KOPT-K1 (cell line): ENCODE results near the gene CDS2.

Source experiments
- H3K27ac ChIP-seq: fragments of 200-600 bp; sonication (generic); 2 replicates; pipeline ENCODE4 v1.5.1; 2016; ENCODE audit warnings: antibody characterized with exemption, mild to moderate bottlenecking, low read depth, low read length; ENCODE audit not compliant: poor library complexity, severe bottlenecking
- H3K36me3 ChIP-seq: fragments of 200-600 bp; sonication (generic); 2 replicates; pipeline ENCODE4 v1.5.1; 2017; ENCODE audit warnings: antibody characterized with exemption, mild to moderate bottlenecking, low read length, moderate library complexity; ENCODE audit not compliant: insufficient read depth
- H3K9me3 ChIP-seq: fragments of 200-600 bp; sonication (generic); 2 replicates; pipeline ENCODE4 v1.5.1; 2017; ENCODE audit warnings: antibody characterized with exemption, low read length, mild to moderate bottlenecking; ENCODE audit not compliant: insufficient read depth, poor library complexity, severe bottlenecking

The CDS2 gene

GRCh38 chr20:5220321-5221060 is 93.7 kb downstream of the CDS2 start:
- H3K27ac ChIP-seq, result no peak overlapping the region
- no peaks in the 10 kb centered on the region for H3K36me3 ChIP-seq
- no peaks in the 10 kb centered on the region for H3K9me3 ChIP-seq

DNA sequence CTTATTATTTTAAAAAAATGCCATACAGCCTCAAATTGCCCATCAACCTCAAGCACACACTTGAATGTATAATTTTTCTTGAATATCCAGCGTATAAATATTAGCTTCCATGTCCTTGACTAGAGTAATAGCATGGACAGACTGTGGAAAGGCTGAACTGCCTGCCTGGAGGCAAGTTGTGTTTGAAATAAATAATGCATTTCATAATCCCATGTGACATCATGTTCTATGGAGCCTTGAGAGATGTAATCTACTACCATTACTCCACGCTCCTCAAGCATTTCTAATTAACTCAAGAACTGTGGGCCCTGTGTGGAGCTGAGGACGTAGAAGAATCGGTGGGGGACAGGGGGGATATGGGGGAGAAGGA is 94.2 kb downstream of the CDS2 start:
- no peak overlapping the region for H3K27ac ChIP-seq
- no peaks in the 10 kb centered on the region for H3K9me3 ChIP-seq
- H3K36me3 ChIP-seq, result no peaks in the 10 kb centered on the region

DNA sequence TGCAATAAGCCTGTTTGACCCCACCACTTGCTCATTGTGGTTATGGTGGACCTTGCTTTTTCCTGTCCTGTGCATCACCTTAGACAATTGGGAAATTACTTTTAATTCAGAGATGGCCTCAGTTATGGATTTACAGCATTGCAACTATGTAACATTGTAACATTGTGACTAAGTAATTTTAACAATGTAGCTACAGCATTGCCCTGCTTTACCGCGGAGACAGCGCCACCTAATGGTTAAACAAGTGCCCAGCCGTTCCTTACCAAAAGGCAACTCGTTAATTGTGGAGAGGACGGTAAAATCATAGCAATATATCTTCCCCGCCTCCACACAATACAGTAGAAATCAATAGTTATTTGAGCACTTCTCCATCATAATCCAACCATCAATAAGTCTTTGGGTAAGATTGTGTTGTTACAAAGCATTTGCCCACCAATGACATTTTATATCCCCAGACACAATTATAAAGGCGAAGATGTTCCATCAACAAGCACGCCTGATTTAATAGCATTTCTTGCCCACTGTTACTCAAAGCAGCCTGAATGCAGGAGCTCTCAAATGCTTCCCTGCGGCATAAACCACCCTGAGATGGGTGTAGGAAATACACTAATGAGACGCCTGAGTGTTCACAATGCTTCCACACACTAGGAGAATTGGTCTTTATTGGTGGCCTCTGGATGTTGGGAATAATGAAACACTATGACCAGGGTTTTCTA is 96.3 kb downstream of the CDS2 start:
- H3K27ac ChIP-seq, result no peak overlapping the region

DNA sequence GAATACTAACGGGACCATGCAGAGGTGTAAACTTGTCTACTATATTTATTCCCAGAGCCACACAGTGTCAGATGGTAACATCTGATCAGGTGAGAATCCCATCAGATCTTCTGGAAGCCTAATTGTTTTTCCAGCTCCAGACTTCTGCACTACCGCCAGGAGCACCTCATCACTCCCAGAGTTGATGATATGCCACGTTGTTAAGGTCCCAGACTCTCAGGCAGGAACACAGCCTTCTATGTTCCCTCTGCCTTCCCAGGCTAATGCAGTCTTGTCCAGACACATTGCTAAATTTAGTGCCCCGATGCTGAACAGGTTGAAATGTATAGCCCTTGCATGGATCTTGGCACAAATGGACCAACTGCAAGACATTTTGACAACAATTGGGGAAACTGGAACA is 103.7 kb downstream of the CDS2 start:
- Histone ChIP-seq H3K36me3 (no peaks in the 10 kb centered on the region), H3K9me3 (no peaks in the 10 kb centered on the region), H3K27ac (no peak overlapping the region)

More for the DNA sequence above, 96.3 kb downstream of the CDS2 start:
- Histone ChIP-seq H3K36me3 (no peaks in the 10 kb centered on the region), H3K9me3 (no peaks in the 10 kb centered on the region)

DNA sequence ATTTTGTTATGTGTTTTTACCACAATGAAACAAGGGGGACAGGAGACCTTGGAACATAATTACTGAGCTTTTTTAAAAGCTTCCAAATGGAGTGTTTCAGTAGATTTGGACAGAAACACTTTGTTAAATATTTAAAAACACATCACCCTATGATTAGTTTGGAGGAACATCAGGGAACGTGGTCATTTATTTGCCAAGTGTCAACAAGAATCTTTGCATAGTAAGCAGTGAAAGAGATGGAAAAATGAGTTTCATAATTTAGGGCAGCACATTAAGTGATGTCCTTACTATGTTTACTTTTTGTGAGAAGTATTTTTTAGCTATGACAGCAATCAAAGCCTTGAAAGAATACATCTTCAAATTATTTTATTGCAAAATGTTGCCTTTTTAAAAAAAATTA is 107.3 kb downstream of the CDS2 start:
- no peaks in the 10 kb centered on the region for H3K9me3 ChIP-seq
- H3K27ac ChIP-seq, result no peak overlapping the region
- H3K36me3 ChIP-seq, result no peaks in the 10 kb centered on the region

- H3K27ac ChIP-seq, result no peak overlapping the region
- H3K9me3 ChIP-seq, result no peaks in the 10 kb centered on the region
- H3K36me3 ChIP-seq, result no peaks in the 10 kb centered on the region
Observed at GRCh38 chr20:5234978-5235377, 108.2 kb downstream of the CDS2 start.
